ENCODE measurements around the gene DYNC1H1.

Gene DYNC1H1

GRCh38 chr14:101929946-101930345 is 34.4 kb upstream of the DYNC1H1 start:
- no peak for DNase-seq (ENCODE audit: low spot score)
- TF ChIP-seq CTCF (IDR thresholded peaks at IDR 0.05; ENCODE audit: extremely low read depth, missing control alignments), result no peak

- DNase-seq (ENCODE audit: low spot score), result no peak
- no peak for TF ChIP-seq CTCF (IDR thresholded peaks at IDR 0.05; ENCODE audit: extremely low read depth, missing control alignments)
Observed at GRCh38 chr14:101932673-101933072, 31.7 kb upstream of the DYNC1H1 start.

DNA sequence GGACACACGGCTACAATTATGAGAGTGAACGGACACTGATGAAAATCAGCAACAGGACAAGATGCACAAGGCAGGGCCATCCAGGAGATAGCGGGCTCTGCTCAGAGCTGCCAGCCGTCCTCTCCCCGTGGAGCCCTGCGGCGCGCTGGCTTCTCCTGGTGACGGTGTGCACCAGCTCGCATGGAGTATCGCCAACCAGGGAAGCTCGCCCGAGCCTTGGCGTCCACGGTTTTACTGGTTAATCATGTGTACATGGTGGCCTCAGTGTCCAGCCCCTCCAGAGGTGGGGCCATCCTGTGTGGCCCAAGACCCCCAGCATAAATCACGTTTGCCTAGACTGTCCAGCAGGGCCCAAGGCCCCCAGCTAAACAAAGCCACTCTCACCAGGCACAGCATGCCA is 31.2 kb upstream of the DYNC1H1 start:
- no peak for TF ChIP-seq CTCF (IDR thresholded peaks at IDR 0.05; ENCODE audit: extremely low read depth, missing control alignments)
- no peak for DNase-seq (ENCODE audit: low spot score)

DNA sequence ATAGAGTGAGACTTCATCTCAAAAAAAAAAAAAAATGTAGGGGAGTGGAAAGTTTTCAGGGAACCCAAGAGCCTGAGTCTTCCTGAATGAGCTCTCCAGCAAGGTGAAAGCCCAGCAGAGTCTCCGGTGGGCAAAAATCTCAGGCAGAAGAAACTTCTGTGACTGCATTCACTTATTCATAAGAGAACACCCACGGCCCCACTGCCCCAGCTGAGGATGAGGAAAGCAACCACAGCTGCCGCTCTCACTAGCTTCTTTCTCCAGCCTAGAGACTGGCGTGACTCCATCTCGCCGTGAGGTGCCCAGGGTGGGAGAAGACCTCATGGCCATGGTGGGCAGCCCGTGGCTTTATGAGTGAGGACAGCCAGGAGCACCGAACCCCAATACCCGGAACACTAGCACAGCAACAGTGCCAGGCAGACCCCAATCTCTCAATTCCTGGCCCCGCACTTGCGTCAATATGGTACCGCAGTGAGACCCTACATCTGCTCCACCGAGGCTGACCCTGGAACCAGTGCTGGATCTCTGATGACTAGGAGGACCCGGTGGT is 29.7 kb upstream of the DYNC1H1 start:
- DNase-seq (ENCODE audit: low spot score), result no peak
- TF ChIP-seq CTCF (IDR thresholded peaks at IDR 0.05; ENCODE audit: extremely low read depth, missing control alignments), result no peak

DNA sequence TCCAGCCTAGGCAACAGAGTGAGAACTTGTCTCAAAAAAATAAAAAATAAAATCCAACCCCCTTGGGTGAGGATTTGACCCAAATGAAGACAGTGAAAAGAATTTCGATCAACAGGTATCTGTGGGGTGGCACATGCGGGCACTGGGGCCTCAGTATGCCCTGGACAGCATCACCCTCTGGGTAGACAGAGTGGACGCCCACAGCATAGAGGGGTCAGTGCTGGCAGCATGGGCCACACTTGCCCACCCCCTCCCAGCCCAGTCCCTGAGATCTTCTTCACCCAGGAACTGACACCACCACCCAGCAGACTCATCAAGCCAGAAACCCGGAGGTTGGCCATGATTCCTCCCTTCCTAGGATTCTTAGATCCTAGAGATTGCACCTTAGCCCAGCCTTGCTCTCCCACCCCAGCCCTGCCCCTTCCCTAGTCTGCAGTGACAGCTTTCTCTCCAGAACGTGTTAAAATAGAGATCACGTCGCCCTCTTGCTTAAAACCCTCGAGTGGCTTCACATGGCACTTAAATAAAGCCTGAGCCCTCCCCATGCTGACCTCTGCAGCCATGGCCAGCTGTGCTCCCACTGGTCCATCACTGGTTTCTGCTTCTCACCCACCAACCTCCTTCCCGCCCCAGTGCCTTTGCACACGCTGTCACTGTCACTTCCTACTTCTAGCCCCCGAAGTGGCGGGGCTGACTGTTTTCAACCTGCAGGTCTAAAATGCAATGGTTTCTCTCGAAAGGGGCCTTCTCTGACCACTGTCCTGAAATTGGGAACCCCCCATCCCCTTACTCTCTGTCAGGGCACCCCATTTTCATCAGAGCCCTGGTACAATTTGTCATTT is 26.2 kb upstream of the DYNC1H1 start:
- no peak for TF ChIP-seq CTCF (IDR thresholded peaks at IDR 0.05; ENCODE audit: extremely low read depth, missing control alignments)

DNA sequence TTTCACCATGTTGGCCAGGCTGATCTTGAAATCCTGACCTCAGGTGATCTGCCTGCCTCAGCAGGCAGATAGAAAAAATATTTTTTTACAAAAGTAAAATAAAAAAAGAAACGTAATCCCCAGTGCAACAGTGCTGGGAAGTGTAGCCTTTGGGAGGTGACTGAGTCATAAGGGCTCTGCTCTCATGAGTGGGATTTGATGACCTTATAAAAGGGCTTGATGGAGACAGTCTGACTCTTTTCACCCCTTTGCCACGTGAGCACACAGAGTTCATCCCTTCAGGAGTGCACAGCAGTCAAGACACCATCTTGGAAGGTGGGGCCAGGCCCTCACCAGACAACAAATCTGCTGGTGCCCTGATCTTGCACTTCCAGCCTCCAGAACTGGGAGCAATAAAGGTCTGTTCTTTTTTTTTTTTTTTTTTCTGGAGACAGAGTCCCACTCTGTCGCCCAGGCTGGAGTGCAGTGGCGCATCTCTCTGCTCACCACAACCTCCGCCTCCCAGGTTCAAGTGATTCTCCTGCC is 24.7 kb upstream of the DYNC1H1 start:
- no peak for TF ChIP-seq CTCF (IDR thresholded peaks at IDR 0.05; ENCODE audit: extremely low read depth, missing control alignments)

More for the DNA sequence above, 26.2 kb upstream of the DYNC1H1 start:
- DNase-seq (ENCODE audit: low spot score), result no peak

GRCh38 chr14:101944451-101944850 is 19.9 kb upstream of the DYNC1H1 start:
- no peak for TF ChIP-seq CTCF (IDR thresholded peaks at IDR 0.05; ENCODE audit: extremely low read depth, missing control alignments)
- DNase-seq (ENCODE audit: low spot score), result no peak

More for the DNA sequence above, 24.7 kb upstream of the DYNC1H1 start:
- no peak for DNase-seq (ENCODE audit: low spot score)

All from GM20000 (cell line).